GM12891 (cell line): ENCODE measurements around the gene GOLGA6L7.

Experiments
- DNase-seq: peaks from one replicate; pipeline ENCODE4 v3.0.0; 2011; ENCODE audit warnings: low spot score; ENCODE audit not compliant: insufficient read length
- FAIRE-seq: peaks from 2 replicates; lab custom pipeline; 2011; peaks lifted over from hg19 to GRCh38; lab: Jason Lieb, UNC
- PAX5 ChIP-seq: IDR thresholded peaks from 2 replicates; pipeline ENCODE4 v1.6.1; 2011; ENCODE audit warnings: low read length, moderate library complexity, mild to moderate bottlenecking; ENCODE audit not compliant: insufficient read depth, severe bottlenecking
- POLR2A ChIP-seq: IDR thresholded peaks from 2 replicates; pipeline ENCODE4 v1.6.1; 2011; ENCODE audit warnings: low read depth, low read length, control low read depth
- POLR2AphosphoS5 ChIP-seq: IDR thresholded peaks from 2 replicates; pipeline ENCODE4 v1.6.1; 2011; ENCODE audit warnings: low read depth, low read length, control low read depth
- POU2F2 ChIP-seq: IDR thresholded peaks from 2 replicates; pipeline ENCODE4 v1.6.1; 2011; ENCODE audit warnings: low read depth, mild to moderate bottlenecking, control low read depth, low read length, moderate library complexity
- SPI1 ChIP-seq: IDR thresholded peaks from 2 replicates; pipeline ENCODE4 v1.6.1; 2011; ENCODE audit warnings: low read depth, low read length, control low read depth
- TAF1 ChIP-seq: IDR thresholded peaks from 2 replicates; pipeline ENCODE4 v1.6.1; 2011; ENCODE audit warnings: low read depth, low read length, control low read depth

Gene GOLGA6L7

DNA sequence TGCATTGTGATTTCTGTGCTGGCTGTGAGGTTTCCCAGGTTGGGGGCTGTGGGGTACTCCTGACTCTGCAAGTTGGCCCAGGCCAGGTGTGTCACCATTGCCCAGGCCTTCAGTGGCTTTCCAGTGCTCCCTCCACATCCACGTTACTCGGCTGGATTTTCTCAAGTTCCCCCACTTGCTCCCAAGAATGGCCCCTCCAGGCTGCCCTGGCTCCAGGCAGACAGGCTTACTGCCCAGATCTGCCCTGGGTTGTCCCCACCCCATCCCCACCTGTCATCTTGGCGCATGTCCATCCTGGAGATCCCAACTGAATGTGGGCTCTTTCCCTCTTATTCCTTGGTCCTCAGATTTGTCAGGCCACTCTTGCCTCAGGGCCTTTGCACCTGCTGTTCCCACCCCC is 40.9 kb upstream of the GOLGA6L7 start:
- FAIRE-seq, result no peak
- TF ChIP-seq SPI1, result no peak
- TF ChIP-seq POU2F2, result no peak
- TF ChIP-seq TAF1, result no peak
- no peak for TF ChIP-seq POLR2AphosphoS5
- TF ChIP-seq PAX5, result no peak
- no peak for TF ChIP-seq POLR2A
- DNase-seq, result no peak

DNA sequence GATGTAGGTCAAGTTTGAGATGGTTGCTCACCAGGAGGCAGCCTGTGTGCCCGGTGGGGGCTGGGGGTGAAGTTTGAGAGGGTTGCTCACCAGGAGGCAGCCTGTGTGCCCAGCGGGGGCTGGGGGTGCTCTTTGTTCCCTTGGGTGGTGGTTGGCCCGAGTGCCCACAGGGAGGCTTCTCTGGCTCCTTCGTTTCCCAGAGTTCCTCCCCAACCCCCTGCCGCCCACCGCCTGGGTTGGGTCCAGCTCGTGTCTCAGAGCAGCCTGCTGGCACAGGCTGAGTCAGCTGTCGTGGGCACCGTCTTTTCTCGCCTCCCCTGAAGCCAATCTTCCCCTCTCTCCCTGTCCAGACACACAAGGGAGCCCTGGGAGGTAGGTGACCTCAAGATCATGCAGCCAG is 40.5 kb upstream of the GOLGA6L7 start:
- FAIRE-seq, result no peak
- TF ChIP-seq PAX5 (no peak), POU2F2 (no peak), TAF1 (no peak), SPI1 (no peak), POLR2A (no peak), POLR2AphosphoS5 (no peak)
- DNase-seq, result no peak

- FAIRE-seq, result no peak
- TF ChIP-seq POLR2A (no peak), POU2F2 (no peak)
- DNase-seq, result no peak
These were observed 40.0 kb upstream of the GOLGA6L7 start for GRCh38 chr15:28888302-28888894.

- FAIRE-seq (no peak), DNase-seq (no peak)
- TF ChIP-seq PAX5 (no peak), SPI1 (no peak), POU2F2 (no peak), POLR2A (no peak), TAF1 (no peak), POLR2AphosphoS5 (no peak)
These were observed 39.1 kb upstream of the GOLGA6L7 start for GRCh38 chr15:28887339-28888174.

DNA sequence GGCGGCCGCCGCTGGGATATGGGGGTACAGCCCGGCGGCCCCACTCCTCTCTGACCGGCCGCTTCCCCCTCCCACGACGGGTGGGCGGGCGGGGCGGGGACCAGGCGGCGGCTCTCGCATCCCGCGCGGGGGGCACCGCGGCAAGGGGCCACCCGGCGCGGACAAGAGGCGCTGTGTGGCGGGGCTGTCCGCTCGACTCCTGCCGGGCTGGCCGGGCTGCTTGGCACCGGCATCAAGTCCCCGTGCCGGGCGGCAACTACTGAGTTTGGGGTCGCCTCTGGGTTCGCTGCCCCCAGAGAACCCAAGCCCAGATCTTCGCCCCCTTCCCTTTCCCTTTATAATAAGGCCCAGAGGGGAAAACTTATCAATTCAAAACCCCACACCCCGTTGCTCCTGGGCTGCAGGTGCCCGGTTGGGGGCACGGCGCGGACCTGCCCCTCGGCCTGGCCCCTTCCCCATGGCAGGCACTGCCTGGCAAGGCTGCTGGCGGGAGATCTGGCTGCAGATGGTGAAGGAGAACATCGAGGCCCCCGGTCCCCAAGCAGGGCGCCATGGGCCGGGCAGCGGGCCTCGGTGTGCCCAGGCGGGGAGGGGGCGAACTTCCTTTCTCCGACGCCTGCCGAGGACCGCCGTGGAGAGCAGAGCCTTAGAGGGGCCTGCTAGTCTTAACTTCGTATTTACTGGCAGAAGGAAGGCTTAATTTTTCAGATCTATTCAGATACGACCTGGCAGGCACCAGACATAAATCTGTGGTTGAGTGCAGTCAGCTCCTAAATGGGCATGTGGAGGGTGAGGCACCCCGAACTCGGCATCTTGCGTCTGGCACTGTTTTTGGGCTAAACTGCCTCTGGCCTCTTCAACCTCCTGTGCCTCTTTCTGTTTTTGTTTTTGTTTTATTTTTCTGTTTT is 38.2 kb upstream of the GOLGA6L7 start:
- TF ChIP-seq POLR2AphosphoS5, result no peak
- TF ChIP-seq SPI1, result no peak
- TF ChIP-seq PAX5, result no peak
- no peak for TF ChIP-seq POLR2A
- TF ChIP-seq TAF1, result no peak
- no peak for TF ChIP-seq POU2F2
- FAIRE-seq, result no peak
- DNase-seq, result no peak

DNA sequence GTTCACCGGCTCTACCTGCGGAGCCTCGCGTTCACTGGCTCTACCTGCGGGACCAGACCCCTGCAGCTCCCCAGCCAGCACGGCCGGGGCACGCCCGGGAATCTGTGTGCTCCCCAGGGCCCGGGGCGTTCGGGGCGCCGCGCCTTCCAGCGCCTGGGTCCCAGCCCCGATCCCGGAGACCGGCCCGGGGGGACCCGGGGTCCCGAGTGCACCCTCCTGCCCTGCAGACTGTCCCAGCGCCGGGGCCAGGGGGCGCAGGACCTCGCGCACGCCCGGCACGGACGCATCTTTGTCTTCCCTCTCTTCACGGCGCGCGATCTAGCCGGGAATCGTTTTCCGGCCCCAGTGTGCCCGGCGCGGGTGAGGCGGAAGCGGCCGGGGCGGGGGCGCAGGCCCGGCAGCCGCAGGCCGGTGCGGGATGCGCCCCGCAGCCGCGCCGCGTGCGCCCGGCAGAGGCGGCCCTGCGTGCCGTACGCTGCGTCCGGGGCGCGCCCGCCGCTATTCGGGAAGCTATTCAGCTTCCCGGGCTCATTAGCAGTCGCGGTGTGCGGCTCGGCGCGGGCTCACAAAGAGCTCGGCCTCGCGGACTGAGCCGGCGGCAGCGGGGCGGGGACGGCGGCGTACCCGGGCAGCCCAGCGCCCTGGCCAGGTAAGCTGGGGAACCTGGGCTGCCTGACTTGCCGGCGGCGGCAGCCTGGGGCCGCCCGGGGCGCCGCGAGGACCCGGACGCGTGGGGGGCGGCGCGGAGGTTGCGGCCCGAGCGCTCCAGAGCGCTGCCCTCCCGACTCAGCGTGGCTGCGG is 37.4 kb upstream of the GOLGA6L7 start, which contains the start of gene APBA2:
Gene APBA2, plus strand, starts transcription at position 345 of the 801 bp plus-strand sequence. CDS start 167,911 bp downstream, outside the sequence.
- TF ChIP-seq POLR2A (no peak), SPI1 (no peak), POLR2AphosphoS5 (no peak), PAX5 (no peak), POU2F2 (no peak), TAF1 (no peak)
- no peak for DNase-seq
- no peak for FAIRE-seq

- FAIRE-seq (no peak), DNase-seq (no peak)
- TF ChIP-seq POLR2AphosphoS5 (no peak), PAX5 (no peak), TAF1 (no peak), SPI1 (no peak), POU2F2 (no peak), POLR2A (no peak)
These were observed 36.7 kb upstream of the GOLGA6L7 start for GRCh38 chr15:28885128-28885629.

DNA sequence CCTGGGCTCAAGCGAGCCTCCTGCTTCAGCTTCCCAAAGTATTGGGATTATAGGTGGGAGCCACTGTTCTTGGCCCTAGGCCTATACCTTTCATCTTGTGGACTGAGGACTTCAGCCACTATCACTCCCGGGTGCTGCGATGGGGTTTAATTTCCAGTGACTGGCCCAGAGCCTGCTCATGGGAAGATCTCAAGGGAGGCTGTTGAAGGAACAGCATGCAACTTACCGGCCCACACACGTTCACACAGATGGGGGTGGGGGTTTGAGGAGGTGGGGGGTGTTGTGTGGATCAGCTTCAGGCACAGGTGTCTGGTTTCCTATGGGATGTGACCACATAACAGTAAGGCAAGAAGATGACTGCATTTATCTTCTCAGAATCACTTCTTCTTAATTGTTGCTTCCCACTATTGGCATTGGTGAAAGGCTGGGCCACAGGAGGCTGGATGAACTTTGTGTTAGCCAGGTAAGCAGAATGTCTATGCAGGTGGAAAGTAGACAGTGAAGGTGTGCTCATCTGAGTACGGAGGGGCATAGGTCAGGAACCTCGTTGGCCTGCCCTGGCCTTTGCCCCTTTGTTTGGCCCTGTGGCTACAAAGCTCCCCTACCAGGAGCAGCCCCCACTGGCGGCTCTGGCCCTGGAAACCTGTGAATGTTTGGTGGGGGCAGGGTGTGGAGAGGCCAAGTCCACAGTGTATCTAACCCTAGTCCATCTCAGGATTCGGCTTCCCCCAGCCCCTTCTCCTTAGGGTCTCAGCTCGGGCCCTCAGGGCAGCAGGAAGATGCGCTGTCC is 35.9 kb upstream of the GOLGA6L7 start:
- no peak for FAIRE-seq
- DNase-seq, result no peak
- TF ChIP-seq SPI1, result no peak
- no peak for TF ChIP-seq PAX5
- no peak for TF ChIP-seq POLR2A
- TF ChIP-seq POLR2AphosphoS5, result no peak
- TF ChIP-seq POU2F2, result no peak
- no peak for TF ChIP-seq TAF1
